ENCODE results near the gene PCDH7.

PCDH7 gene

GRCh38 chr4:30720021-30720660 lies at the start of gene PCDH7:
Gene PCDH7 (plus strand): TSS chr4:30720369. CDS start chr4:30721423, 1,054 bp downstream.
- in situ Hi-C loops (cut with HindIII; ENCODE audit: low sequenced_read_pairs) = no loop called here

GRCh38 chr4:30671926-30672448 lies 48.2 kb upstream of the PCDH7 start:
- in situ Hi-C loops (cut with HindIII; ENCODE audit: low sequenced_read_pairs) = no loop called here

GRCh38 chr4:30696191-30696590 lies 24.0 kb upstream of the PCDH7 start:
- in situ Hi-C loops (cut with HindIII; ENCODE audit: low sequenced_read_pairs) = no loop called here

- in situ Hi-C loops (cut with HindIII; ENCODE audit: low sequenced_read_pairs) = no loop called here
Measured at GRCh38 chr4:30714408-30715031, 5.6 kb upstream of the PCDH7 start.

GRCh38 chr4:30716158-30716557 lies 4.0 kb upstream of the PCDH7 start:
- in situ Hi-C loops (cut with HindIII; ENCODE audit: low sequenced_read_pairs) = no loop called here

GRCh38 chr4:30716681-30717207 lies 3.4 kb upstream of the PCDH7 start:
- in situ Hi-C loops (cut with HindIII; ENCODE audit: low sequenced_read_pairs) = no loop called here

- in situ Hi-C loops (cut with HindIII; ENCODE audit: low sequenced_read_pairs) = no loop called here
Measured at GRCh38 chr4:30717208-30718020, 2.8 kb upstream of the PCDH7 start.

- in situ Hi-C loops (cut with HindIII; ENCODE audit: low sequenced_read_pairs) = no loop called here
Measured at GRCh38 chr4:30718021-30718542, 2.1 kb upstream of the PCDH7 start.

- in situ Hi-C loops (cut with HindIII; ENCODE audit: low sequenced_read_pairs) = no loop called here
Measured at GRCh38 chr4:30718641-30719453, 1.3 kb upstream of the PCDH7 start.

- in situ Hi-C loops (cut with HindIII; ENCODE audit: low sequenced_read_pairs) = no loop called here
Measured at GRCh38 chr4:30719454-30720020, 632 bp upstream of the PCDH7 start.

- in situ Hi-C loops (cut with HindIII; ENCODE audit: low sequenced_read_pairs) = no loop called here
Measured at GRCh38 chr4:30720661-30721184, 554 bp downstream of the PCDH7 start.

GRCh38 chr4:30721185-30722091 lies 1.3 kb downstream of the PCDH7 start:
- in situ Hi-C loops (cut with HindIII; ENCODE audit: low sequenced_read_pairs) = no loop called here

GRCh38 chr4:30722092-30722358 lies 1.9 kb downstream of the PCDH7 start:
- in situ Hi-C loops (cut with HindIII; ENCODE audit: low sequenced_read_pairs) = no loop called here

GRCh38 chr4:30722359-30723200 lies 2.4 kb downstream of the PCDH7 start:
- in situ Hi-C loops (cut with HindIII; ENCODE audit: low sequenced_read_pairs) = no loop called here

GRCh38 chr4:30723201-30723955 lies 3.2 kb downstream of the PCDH7 start:
- in situ Hi-C loops (cut with HindIII; ENCODE audit: low sequenced_read_pairs) = no loop called here

- in situ Hi-C loops (cut with HindIII; ENCODE audit: low sequenced_read_pairs) = no loop called here
Measured at GRCh38 chr4:30724247-30724646, 4.1 kb downstream of the PCDH7 start.

- in situ Hi-C loops (cut with HindIII; ENCODE audit: low sequenced_read_pairs) = no loop called here
Measured at GRCh38 chr4:30725562-30725961, 5.4 kb downstream of the PCDH7 start.
